NOMO-1 (cell line): ENCODE data around the gene ICAM4.
"Not testable (repeated sequence)": the region's sequence is repeated elsewhere in the genome, so short reads cannot be mapped to it uniquely, and the experiment has no call there.

Experiments
- DNase-seq, 2 experiments: peaks; one replicate each; lab custom pipeline; 2025; ENCODE audit not compliant: unreplicated experiment in 2 of 2; lab: John Stamatoyannopoulos, UW

ICAM4 gene

DNA sequence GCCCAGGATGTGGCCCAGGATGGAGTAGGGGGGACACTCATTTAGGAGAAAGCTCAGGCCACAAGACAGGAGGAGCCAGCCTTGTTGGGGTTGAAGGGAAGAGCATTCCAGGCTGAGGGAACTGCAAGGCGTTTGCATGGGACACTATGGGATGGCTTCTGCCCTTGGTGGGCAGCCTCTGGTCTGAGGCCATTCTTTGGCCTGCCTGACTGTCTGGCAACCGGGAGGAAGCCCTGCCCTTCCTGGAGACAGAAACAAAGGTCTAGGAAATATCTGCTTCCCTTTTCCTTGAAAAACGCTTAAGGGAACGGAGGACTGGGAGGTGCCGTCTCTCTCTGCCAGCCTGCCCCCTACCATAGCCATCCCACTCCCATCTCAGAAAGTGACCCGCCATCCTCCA lies 18.7 kb upstream of the ICAM4 start:
- no peak for DNase-seq

DNA sequence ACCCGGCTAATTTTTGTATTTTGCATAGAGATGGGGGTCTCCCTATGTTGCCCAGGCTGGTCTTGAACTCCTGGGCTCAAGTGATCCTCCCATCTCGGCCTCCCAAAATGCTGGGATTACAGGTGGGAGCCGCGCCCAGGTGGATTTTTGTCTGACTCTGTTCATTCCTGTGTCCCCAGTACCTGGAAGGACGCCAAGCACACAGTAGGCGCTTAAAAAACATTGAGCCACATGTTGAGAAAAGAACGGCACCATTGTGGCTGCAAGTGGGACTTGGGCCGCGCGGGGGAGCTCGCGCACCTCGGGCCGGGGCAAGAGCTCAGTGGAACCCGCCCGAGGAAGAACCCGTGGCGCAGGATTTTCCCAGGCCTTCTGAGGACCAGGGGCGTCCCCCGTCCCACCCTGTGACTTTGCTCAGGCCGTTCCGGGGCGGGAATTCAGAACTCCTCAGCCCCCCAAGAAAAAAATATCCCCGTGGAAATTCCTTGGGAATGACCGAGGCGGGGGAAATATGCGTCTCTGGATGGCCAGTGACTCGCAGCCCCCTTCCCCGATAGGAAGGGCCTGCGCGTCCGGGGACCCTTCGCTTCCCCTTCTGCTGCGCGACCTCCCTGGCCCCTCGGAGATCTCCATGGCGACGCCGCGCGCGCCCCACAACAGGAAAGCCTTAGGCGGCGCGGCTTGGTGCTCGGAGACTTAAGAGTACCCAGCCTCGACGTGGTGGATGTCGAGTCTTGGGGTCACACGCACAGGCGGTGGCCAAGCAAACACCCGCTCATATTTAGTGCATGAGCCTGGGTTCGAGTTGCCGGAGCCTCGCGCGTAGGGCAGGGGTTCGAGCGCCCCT lies 17.2 kb upstream of the ICAM4 start:
- peak; percentile 64 to 71 for DNase-seq

DNA sequence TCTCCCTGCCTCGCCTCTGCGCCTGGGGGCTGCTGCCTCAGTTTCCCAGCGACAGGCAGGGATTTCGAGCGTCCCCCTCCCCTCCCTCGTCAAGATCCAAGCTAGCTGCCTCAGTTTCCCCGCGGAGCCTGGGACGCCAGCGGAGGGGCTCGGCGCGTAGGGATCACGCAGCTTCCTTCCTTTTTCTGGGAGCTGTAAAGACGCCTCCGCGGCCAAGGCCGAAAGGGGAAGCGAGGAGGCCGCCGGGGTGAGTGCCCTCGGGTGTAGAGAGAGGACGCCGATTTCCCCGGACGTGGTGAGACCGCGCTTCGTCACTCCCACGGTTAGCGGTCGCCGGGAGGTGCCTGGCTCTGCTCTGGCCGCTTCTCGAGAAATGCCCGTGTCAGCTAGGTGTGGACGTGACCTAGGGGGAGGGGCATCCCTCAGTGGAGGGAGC lies 16.6 kb upstream of the ICAM4 start:
- DNase-seq: peak; percentile 73 to 81

DNA sequence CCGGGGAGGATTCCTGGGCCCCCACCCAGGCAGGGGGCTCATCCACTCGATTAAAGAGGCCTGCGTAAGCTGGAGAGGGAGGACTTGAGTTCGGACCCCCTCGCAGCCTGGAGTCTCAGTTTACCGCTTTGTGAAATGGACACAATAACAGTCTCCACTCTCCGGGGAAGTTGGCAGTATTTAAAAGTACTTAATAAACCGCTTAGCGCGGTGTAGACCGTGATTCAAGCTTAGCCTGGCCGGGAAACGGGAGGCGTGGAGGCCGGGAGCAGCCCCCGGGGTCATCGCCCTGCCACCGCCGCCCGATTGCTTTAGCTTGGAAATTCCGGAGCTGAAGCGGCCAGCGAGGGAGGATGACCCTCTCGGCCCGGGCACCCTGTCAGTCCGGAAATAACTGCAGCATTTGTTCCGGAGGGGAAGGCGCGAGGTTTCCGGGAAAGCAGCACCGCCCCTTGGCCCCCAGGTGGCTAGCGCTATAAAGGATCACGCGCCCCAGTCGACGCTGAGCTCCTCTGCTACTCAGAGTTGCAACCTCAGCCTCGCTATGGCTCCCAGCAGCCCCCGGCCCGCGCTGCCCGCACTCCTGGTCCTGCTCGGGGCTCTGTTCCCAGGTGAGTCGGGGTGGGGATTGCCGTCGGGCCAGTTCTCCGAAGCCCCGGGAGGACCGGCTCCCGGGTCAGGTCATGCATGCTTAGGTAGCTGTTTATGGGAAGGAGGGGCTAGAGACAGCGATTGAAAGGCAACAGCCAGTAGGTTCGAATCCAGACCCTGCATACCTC lies 15.9 kb upstream of the ICAM4 start, which contains the start of gene ICAM1:
ICAM1 (plus strand) TSS at position 505 of the 779 bp plus-strand sequence; CDS start at position 545, 40 bp downstream.
- DNase-seq: peak; percentile 37 to 62

DNA sequence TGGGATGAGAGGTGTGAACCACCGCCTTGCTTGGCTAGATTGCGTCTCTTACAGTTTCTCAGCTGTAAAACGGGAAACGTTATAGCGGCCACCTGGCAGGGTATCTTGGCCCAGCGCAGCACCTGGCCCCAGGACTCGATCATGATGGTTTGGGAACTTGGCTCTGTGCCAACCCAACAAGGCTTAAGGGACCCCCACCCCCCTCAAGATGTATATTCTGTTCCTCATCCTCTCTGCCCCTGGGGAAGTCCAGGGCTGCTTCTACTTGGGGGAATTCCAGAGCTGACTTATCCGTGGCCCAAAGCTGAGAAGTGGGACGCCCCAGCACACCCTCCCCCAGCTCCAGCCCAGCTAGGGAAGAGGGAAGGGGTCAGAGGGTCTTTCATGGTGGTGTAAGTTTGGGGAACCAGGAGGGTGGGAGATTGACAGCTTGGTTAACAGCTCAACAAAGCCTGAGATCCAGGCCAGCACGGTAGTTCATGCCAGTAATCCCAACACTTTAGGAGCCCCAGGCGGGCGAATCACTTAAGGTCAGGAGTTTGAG lies 15.1 kb upstream of the ICAM4 start:
- no peak for DNase-seq

DNA sequence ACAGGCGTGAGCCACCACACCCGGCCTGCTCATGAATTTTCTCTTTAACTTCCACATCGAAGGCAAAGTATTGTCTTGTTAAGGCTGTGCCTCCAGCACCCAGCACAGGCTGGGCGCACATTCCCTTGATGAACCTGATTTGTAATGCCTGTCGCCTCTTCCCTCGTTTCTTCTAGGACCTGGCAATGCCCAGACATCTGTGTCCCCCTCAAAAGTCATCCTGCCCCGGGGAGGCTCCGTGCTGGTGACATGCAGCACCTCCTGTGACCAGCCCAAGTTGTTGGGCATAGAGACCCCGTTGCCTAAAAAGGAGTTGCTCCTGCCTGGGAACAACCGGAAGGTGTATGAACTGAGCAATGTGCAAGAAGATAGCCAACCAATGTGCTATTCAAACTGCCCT lies 12.2 kb upstream of the ICAM4 start:
- no peak for DNase-seq

DNA sequence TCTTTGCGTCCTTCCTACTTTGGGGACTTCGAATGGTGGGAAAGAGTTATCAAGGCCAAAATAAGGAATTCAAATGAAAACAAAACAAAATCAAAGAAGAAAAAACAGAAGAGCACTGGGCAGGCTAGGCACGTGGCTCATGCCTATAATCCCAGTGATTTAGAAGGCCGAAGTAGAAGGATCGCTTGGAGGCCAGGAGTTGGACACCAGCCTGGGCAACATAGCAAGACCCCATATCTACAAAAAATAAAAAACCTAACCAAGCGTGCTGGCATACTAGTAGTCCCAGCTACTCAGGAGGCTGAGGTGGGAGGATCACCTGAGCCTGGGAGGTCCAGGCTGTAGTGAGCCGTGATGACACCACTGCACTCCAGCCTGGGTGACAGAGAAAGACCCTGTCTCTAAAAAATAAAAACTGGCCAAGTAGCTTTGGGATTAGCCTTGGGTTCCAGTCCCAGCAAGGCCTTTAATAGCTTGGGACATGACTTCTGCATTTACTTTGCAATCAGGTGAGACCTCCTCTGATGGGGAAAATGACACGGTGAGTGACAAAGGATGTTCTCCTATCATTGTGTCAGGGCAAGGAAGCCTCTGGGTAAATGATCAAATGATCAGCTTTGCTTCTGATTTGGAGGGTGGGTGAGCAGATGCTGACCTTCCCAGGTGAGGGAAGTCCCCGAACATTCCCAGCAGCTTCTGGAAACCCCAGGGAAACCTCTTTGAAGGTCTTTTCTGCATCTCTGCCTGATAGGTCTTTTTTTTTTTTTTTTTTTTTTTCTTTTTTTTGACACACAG lies 8.8 kb upstream of the ICAM4 start:
- no peak for DNase-seq

DNA sequence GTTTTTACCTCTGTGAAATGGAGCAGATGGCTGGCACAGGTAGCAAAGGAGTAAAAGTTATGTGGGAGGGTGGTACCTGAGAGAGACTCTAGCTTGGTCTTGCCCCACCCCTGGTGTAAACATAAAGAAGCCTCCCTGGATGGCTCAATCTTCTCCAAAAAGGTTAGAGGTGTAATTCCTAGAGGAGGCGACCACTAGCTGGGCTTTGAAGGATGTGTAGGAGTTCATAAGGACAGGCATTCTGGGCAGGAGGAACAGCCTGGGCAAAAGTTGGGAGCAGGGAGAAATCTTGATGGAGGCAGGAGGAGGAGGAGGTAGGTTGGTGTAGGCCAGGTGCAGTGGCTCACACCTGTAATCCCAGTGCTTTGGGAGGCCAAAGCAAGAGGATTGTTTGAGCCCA lies 7.8 kb upstream of the ICAM4 start:
- DNase-seq: no peak

DNA sequence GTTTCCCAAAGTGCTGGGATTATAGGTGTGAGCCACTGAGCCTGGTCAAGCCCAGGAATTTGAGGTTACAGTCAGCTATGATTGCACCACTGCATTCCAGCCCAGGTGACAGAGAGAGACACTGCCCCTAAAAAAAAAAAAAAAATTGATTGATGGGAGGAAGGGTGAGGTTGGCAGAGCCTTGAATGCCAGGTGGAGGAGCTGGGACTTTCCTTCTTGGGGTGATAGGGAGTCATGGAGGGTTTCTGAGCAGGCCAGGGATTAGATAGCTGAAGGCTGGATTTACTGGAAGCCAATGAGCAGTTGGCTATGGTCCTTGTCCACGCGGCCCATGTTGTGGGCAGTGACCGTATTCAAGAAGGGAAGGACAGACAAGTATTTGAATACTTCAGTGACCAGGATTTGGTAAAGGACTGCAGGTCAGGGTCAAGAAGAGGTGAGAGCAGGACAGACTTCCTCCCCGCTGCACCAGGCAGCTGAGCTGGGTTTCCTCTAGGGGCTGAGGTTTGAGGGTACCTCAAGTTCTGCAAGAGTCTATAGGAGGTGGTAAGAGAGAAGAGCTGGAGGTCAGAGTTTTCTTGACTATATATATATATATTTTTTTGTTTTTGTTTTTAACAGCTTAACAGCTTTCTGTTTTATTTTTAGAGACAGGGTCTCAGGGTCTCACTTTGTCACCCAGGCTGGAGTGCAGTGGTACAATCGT lies 6.9 kb upstream of the ICAM4 start:
- no peak for DNase-seq

DNA sequence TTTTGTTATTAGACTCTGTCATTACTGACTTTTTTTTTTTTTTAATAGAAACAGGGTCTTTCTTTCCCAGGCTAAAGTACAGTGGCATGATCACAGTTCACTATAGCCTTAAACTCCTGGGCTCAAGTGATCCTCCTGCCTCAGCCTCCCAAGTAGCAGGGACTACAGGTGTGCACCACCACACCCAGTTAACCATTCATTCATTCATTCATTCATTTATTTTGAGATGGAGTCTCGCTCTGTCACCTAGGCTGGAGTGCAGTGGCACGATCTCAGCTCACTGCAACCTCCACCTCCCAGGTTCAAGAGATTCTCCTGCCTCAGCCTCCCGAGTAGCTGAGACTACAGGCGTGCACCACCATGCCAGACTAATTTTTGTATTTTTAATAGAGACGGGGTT lies 4.7 kb upstream of the ICAM4 start:
- DNase-seq: not testable (repeated sequence)

DNA sequence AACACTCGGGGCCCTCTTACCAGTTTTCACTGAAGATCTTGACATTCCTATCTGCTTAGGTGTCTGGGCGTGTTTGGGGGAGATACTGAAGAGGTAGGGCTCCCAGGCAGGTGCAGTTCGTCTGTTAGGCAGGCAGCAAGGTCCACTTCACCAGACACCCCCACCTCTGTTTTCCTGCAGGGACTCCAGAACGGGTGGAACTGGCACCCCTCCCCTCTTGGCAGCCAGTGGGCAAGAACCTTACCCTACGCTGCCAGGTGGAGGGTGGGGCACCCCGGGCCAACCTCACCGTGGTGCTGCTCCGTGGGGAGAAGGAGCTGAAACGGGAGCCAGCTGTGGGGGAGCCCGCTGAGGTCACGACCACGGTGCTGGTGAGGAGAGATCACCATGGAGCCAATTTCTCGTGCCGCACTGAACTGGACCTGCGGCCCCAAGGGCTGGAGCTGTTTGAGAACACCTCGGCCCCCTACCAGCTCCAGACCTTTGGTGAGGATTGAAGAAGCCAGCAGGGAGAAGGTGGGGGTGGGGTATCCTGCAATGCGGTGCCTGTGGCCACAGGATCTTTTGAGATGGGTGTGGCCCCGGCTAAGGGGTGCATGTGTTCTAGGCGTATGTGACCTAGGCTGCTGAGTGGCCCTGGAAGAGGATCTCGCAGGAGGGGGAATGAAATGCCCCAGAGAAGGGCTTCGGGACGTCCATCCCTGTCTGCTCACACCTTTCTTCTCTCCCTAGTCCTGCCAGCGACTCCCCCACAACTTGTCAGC lies 3.3 kb upstream of the ICAM4 start:
- DNase-seq: no peak

DNA sequence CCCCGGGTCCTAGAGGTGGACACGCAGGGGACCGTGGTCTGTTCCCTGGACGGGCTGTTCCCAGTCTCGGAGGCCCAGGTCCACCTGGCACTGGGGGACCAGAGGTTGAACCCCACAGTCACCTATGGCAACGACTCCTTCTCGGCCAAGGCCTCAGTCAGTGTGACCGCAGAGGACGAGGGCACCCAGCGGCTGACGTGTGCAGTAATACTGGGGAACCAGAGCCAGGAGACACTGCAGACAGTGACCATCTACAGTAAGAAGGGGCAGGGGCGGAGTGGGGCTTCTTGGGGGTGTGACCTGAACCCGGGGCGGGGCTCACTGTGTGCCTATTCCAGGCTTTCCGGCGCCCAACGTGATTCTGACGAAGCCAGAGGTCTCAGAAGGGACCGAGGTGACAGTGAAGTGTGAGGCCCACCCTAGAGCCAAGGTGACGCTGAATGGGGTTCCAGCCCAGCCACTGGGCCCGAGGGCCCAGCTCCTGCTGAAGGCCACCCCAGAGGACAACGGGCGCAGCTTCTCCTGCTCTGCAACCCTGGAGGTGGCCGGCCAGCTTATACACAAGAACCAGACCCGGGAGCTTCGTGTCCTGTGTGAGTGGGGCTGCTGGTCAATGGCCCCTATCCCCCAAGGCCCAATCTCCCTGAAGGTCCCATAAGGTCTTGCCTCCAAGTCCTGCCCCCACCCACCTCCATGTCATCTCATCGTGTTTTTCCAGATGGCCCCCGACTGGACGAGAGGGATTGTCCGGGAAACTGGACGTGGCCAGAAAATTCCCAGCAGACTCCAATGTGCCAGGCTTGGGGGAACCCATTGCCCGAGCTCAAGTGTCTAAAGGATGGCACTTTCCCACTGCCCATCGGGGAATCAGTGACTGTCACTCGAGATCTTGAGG lies 2.4 kb upstream of the ICAM4 start:
- DNase-seq: no peak

DNA sequence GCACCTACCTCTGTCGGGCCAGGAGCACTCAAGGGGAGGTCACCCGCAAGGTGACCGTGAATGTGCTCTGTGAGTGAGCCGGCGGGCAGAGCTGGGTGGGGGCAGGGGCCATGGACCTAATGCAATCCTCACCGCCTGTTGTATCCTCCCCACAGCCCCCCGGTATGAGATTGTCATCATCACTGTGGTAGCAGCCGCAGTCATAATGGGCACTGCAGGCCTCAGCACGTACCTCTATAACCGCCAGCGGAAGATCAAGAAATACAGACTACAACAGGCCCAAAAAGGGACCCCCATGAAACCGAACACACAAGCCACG lies 1.8 kb upstream of the ICAM4 start:
- no peak for DNase-seq

DNA sequence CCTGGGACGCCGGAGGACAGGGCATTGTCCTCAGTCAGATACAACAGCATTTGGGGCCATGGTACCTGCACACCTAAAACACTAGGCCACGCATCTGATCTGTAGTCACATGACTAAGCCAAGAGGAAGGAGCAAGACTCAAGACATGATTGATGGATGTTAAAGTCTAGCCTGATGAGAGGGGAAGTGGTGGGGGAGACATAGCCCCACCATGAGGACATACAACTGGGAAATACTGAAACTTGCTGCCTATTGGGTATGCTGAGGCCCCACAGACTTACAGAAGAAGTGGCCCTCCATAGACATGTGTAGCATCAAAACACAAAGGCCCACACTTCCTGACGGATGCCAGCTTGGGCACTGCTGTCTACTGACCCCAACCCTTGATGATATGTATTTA lies 1.4 kb upstream of the ICAM4 start:
- DNase-seq: peak; percentile 15 to 25

DNA sequence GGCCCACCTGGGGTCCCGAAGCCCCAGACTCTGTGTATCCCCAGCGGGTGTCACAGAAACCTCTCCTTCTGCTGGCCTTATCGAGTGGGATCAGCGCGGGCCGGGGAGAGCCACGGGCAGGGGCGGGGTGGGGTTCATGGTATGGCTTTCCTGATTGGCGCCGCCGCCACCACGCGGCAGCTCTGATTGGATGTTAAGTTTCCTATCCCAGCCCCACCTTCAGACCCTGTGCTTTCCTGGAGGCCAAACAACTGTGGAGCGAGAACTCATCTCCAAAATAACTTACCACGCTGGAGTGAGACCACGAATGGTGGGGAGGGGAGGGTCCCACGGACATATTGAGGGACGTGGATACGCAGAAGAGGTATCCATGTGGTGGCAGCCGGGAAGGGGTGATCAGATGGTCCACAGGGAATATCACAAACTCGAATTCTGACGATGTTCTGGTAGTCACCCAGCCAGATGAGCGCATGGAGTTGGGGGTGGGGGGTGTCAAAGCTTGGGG lies 2.0 kb downstream of the ICAM4 start:
- no peak for DNase-seq

DNA sequence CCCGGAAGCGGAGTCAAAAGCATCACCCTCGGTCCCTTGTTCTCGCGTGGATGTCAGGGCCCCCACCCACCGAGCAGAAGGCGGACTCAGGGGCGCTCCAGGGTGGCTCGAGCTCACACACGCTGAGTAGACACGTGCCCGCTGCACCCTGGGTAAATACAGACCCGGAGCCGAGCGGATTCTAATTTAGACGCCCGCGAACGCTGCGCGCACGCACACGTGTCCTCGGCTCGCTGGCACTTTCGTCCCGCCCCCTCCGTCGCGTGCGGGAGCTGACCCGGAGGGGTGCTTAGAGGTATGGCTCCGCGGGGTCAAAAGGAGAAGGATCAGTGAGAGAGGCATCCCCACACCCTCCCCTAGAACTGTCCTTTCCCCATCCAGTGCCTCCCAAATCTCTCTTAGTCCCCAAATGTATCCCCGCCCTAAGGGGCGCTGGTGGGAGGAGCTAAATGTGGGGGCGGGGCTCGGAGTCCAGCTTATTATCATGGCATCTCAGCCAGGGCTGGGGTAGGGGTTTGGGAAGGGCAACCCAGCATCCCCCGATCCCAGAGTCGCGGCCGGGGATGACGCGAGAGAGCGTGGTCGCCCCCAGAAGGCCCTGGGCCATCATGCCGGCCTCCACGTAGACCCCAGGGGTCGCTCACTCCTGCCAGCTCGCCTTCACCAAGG lies 2.5 kb downstream of the ICAM4 start:
- DNase-seq: peak in 1 of 2 experiments; percentile 23

DNA sequence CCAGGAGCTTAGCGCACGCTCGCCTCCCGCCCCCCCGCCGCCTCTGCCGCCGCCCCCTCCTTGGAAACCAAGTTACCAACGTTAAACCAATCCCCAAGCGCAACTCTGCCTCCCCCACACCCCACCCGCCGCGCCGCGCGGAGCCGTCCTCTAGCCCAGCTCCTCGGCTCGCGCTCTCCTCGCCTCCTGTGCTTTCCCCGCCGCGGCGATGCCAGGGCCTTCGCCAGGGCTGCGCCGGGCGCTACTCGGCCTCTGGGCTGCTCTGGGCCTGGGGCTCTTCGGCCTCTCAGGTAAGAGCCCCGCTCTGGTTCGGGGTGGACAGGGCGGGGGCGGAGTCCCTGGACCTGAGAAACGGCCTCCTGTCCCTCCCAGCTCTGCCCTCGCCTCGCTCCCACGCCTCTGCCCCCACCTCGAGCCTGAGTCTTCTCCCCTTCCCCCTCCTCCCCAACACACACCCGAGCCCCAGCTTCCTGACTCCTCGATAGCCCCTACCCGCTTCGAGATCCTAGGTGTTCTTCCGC lies 3.1 kb downstream of the ICAM4 start, which contains the start of gene ICAM5:
ICAM5 (plus strand) TSS at position 117 of the 521 bp plus-strand sequence; CDS start at position 209, 92 bp downstream.
- DNase-seq: no peak
